HCT116 (cell line): ENCODE data around the gene FCHSD2. TPM values are rescaled to one million over a fixed set of nuclear protein-coding genes. Genes with fewer than 3 reads are reported as not detected.

Experiments used
- ATAC-seq: fragments of 200-7000 bp; cut with Tn5 transposase; 2 replicates; pipeline ENCODE4 v1.9.1; 2020; ENCODE audit warnings: mild to moderate bottlenecking, moderate library complexity
- BruUV-seq: library from RNA; stranded (reverse); fragments of 400-500 nt; replicated peaks from 2 replicates; lab custom pipeline; 2021; lab: Mats Ljungman, UMichigan
- CTCF ChIA-PET: fragments of 300-600 bp; sonication (Branson Sonifier 250); formaldehyde crosslinking; loops from one replicate; lab custom pipeline; 2021; ENCODE audit warnings: antibody characterized with exemption; lab: Charles Lee
- POLR2A ChIA-PET: fragments of 300-600, 350-600 bp; sonication (Branson Sonifier 250); formaldehyde crosslinking; loops from one replicate; lab custom pipeline; 2021; ENCODE audit warnings: antibody characterized with exemption; lab: Charles Lee
- RAD21 ChIA-PET, 2 experiments: fragments of 300-600 bp; sonication (Branson Sonifier 250); formaldehyde crosslinking; loops; one replicate each; lab custom pipeline; 2023; ENCODE audit warnings: low total read pairs in 2 of 2; ENCODE audit not compliant: uncharacterized antibody in 2 of 2, unreplicated experiment in 2 of 2, low non-redundant PET in 1 of 2; lab: Charles Lee
- DNase-seq: peaks from one replicate; pipeline ENCODE4 v3.0.0-alpha.2; 2010; ENCODE audit warnings: low read depth, low spot score
- H2AFZ ChIP-seq: fragments of 200-600 bp; shearing (Covaris generic), sonication (generic); 2 replicates; pipeline ENCODE4 v1.6.1; 2017; ENCODE audit warnings: low read depth, mixed run types, mixed read lengths, antibody characterized with exemption, low read length; ENCODE audit not compliant: poor library complexity, severe bottlenecking
- H3K27ac ChIP-seq: 2 replicates; pipeline ENCODE4 v1.5.1; 2012; ENCODE audit warnings: low read depth, low read length
- H3K27me3 ChIP-seq: fragments of 200-600 bp; sonication (generic); 2 replicates; pipeline ENCODE4 v1.6.1; 2016; ENCODE audit warnings: mixed run types, low read length, mixed read lengths; ENCODE audit not compliant: insufficient read depth
- H3K36me3 ChIP-seq, 2 experiments: fragments of 200-500 bp in 1 of 2; fragments of 200-600 bp in 1 of 2; sonication (Bioruptor generic) in 1 of 2; sonication (generic) in 1 of 2; 2 replicates each; pipeline versions ENCODE4 v1.5.1 to v1.6.1; 2014 to 2016; ENCODE audit warnings: low read length in 2 of 2, inconsistent platforms in 1 of 2, mixed read lengths in 1 of 2, mixed run types in 1 of 2; ENCODE audit not compliant: insufficient read depth in 2 of 2, control insufficient read depth in 1 of 2
- H3K4me1 ChIP-seq, 2 experiments: fragments of 200-600 bp in 1 of 2; sonication (generic) in 1 of 2; 2 replicates each; pipeline versions ENCODE4 v1.5.1 to v1.6.1; 2012 to 2017; ENCODE audit warnings: low read length in 2 of 2, inconsistent platforms in 1 of 2, mild to moderate bottlenecking in 1 of 2, mixed read lengths in 1 of 2, mixed run types in 1 of 2, moderate library complexity in 1 of 2; ENCODE audit not compliant: insufficient read depth in 2 of 2, control insufficient read depth in 1 of 2
- H3K4me2 ChIP-seq: fragments of 200-600 bp; sonication (generic); 2 replicates; pipeline ENCODE4 v1.6.1; 2017; ENCODE audit warnings: mixed run types, low read length, mixed read lengths
- H3K4me3 ChIP-seq, 2 experiments: fragments of 200-600 bp in 1 of 2; sonication (generic) in 1 of 2; replicated peaks in 1 of 2; 2 replicates each; pipeline ENCODE4 v1.5.1; 2011 to 2016; ENCODE audit warnings: low read length in 2 of 2, control low read depth in 1 of 2, low read depth in 1 of 2, mild to moderate bottlenecking in 1 of 2, mixed read lengths in 1 of 2, mixed run types in 1 of 2
- H3K79me2 ChIP-seq: fragments of 200-600 bp; sonication (generic); 2 replicates; pipeline ENCODE4 v1.6.1; 2017; ENCODE audit warnings: mild to moderate bottlenecking, mixed run types, low read length, moderate library complexity, mixed read lengths; ENCODE audit not compliant: insufficient read depth
- H3K9ac ChIP-seq: fragments of 200-600 bp; sonication (generic); 2 replicates; pipeline ENCODE4 v1.6.1; 2016; ENCODE audit warnings: low read length, mixed read lengths
- H3K9me2 ChIP-seq: fragments of 200-600 bp; sonication (generic), shearing (Covaris generic); 2 replicates; pipeline ENCODE4 v1.6.1; 2017; ENCODE audit warnings: mixed run types, mild to moderate bottlenecking, moderate library complexity; ENCODE audit not compliant: insufficient read depth
- H3K9me3 ChIP-seq, 2 experiments: fragments of 200-500 bp in 1 of 2; fragments of 200-600 bp in 1 of 2; sonication (Bioruptor generic) in 1 of 2; sonication (generic) in 1 of 2; 2 replicates each; pipeline ENCODE4 v1.6.1; 2014 to 2017; ENCODE audit warnings: low read length in 2 of 2, mixed read lengths in 2 of 2, inconsistent platforms in 1 of 2, low read depth in 1 of 2, mild to moderate bottlenecking in 1 of 2, mixed run types in 1 of 2, moderate library complexity in 1 of 2; ENCODE audit not compliant: control insufficient read depth in 1 of 2, insufficient read depth in 1 of 2
- H4K20me1 ChIP-seq: fragments of 200-600 bp; sonication (generic), shearing (Covaris generic); 2 replicates; pipeline ENCODE4 v1.6.1; 2017; ENCODE audit warnings: mixed run types, mild to moderate bottlenecking, moderate library complexity; ENCODE audit not compliant: insufficient read depth
- CTCF ChIP-seq, 3 experiments: fragments of 200-600 bp in 1 of 3; sonication (generic) in 1 of 3; IDR thresholded peaks in 2 of 3; conservative IDR thresholded peaks in 1 of 3; 2 replicates each; pipeline ENCODE4 v1.5.1; 2012 to 2017; ENCODE audit warnings: low read depth in 2 of 3, low read length in 2 of 3, antibody characterized with exemption in 1 of 3, borderline replicate concordance in 1 of 3, control low read depth in 1 of 3, mild to moderate bottlenecking in 1 of 3, mixed read lengths in 1 of 3, mixed run types in 1 of 3, moderate library complexity in 1 of 3; ENCODE audit not compliant: insufficient read depth in 1 of 3
- SIN3A ChIP-seq: IDR thresholded peaks from 2 replicates; pipeline ENCODE4 v1.6.1; 2012; ENCODE audit warnings: low read depth
- intact Hi-C: fragments of 100-400 bp; cut with micrococcal nuclease; formaldehyde crosslinking; loops from 2 replicates; pipeline ENCODE4 v1.10.0; 2022
- total RNA-seq: library from RNA; stranded (reverse); gene quantifications from one replicate; pipeline ENCODE4 v1.2.1, GENCODE V29; 2021; ENCODE audit not compliant: unreplicated experiment
- TF ChIP-seq, protein P1 (sequence below): IDR thresholded peaks from 2 replicates; pipeline ENCODE4 v1.6.1; 2012
- TF ChIP-seq, protein P2 (sequence below): IDR thresholded peaks from 2 replicates; pipeline ENCODE4 v1.6.1; 2012; ENCODE audit warnings: low read depth

The FCHSD2 gene
- total RNA-seq, 1 experiment from 2014 or later = 15.0 TPM

DNA sequence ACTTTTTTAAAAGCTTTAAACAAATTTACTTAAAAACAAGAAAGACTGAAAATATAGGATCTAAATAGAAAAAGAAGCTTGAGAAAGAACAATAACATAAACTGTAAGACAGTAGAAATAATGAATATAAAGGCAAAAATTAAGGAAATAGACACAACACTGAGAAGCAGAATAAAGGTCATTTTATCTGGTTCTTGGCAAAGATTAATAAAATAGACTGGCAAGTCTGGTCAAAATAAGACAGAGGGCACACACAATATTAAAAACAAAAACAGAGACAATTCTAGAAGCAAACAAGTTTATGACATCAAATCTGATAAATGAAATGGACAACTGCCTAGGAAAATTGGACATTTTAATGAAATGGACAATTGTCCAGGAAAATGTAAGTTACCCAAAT lies 222.1 kb downstream of the FCHSD2 start:
- BruUV-seq = no TSS peak
- H3K9ac ChIP-seq = no peak overlapping the region
- H3K27ac ChIP-seq = no peak overlapping the region
- no peaks in the 10 kb centered on the region for H4K20me1 ChIP-seq
- H3K4me3 ChIP-seq = no peak overlapping the region
- H3K9me3 ChIP-seq = no peaks in the 10 kb centered on the region
- POLR2A ChIA-PET = no interaction called here
- CTCF ChIA-PET = no interaction called here
- intact Hi-C loops = no loop called here
- DNase-seq = no peak
- H3K9me2 ChIP-seq = no peaks in the 10 kb centered on the region
- H2AFZ ChIP-seq = no peak overlapping the region
- RAD21 ChIA-PET = no interaction called here
- no peaks in the 10 kb centered on the region for H3K27me3 ChIP-seq
- H3K4me2 ChIP-seq = no peak overlapping the region
- no peaks in the 10 kb centered on the region for H3K4me1 ChIP-seq
- H3K79me2 ChIP-seq = no peaks in the 10 kb centered on the region
- ATAC-seq = no peak
- no peak for TF ChIP-seq CTCF (IDR thresholded peaks at IDR 0.05 in 2 of 3, conservative IDR thresholded peaks at IDR 0.05 in 1 of 3; ENCODE audit: borderline replicate concordance in 1 of 3, insufficient read depth in 1 of 3, low read depth in 2 of 3, low read length in 2 of 3)
- TF ChIP-seq, protein P1, sequence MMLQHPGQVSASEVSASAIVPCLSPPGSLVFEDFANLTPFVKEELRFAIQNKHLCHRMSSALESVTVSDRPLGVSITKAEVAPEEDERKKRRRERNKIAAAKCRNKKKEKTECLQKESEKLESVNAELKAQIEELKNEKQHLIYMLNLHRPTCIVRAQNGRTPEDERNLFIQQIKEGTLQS = no peak
- no peak for TF ChIP-seq SIN3A
- TF ChIP-seq, protein P2, sequence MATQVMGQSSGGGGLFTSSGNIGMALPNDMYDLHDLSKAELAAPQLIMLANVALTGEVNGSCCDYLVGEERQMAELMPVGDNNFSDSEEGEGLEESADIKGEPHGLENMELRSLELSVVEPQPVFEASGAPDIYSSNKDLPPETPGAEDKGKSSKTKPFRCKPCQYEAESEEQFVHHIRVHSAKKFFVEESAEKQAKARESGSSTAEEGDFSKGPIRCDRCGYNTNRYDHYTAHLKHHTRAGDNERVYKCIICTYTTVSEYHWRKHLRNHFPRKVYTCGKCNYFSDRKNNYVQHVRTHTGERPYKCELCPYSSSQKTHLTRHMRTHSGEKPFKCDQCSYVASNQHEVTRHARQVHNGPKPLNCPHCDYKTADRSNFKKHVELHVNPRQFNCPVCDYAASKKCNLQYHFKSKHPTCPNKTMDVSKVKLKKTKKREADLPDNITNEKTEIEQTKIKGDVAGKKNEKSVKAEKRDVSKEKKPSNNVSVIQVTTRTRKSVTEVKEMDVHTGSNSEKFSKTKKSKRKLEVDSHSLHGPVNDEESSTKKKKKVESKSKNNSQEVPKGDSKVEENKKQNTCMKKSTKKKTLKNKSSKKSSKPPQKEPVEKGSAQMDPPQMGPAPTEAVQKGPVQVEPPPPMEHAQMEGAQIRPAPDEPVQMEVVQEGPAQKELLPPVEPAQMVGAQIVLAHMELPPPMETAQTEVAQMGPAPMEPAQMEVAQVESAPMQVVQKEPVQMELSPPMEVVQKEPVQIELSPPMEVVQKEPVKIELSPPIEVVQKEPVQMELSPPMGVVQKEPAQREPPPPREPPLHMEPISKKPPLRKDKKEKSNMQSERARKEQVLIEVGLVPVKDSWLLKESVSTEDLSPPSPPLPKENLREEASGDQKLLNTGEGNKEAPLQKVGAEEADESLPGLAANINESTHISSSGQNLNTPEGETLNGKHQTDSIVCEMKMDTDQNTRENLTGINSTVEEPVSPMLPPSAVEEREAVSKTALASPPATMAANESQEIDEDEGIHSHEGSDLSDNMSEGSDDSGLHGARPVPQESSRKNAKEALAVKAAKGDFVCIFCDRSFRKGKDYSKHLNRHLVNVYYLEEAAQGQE = no peak
- no peaks in the 10 kb centered on the region for H3K36me3 ChIP-seq
